Endothelial cell of umbilical vein (primary cell): ENCODE measurements around the gene ECM2. TPM values are rescaled to one million over a fixed set of nuclear protein-coding genes. Genes with fewer than 3 reads are reported as not detected.

Experiments
- BruUV-seq: library from RNA; stranded (reverse); fragments of 400-500 nt; replicated peaks from 2 replicates; lab custom pipeline; 2021; lab: Mats Ljungman, UMichigan
- CTCF ChIA-PET: fragments of 300-600, 350-600 bp; sonication (Branson Sonifier 250); formaldehyde crosslinking; loops from one replicate; lab custom pipeline; 2021; ENCODE audit warnings: antibody characterized with exemption, inconsistent platforms; lab: Charles Lee
- POLR2A ChIA-PET: fragments of 300-600, 350-600 bp; sonication (Branson Sonifier 250); formaldehyde crosslinking; loops from one replicate; lab custom pipeline; 2021; ENCODE audit warnings: antibody characterized with exemption, inconsistent platforms; lab: Charles Lee
- DNase-seq: peaks from one replicate; pipeline ENCODE4 v3.0.0-alpha.2; 2011; ENCODE audit warnings: low read depth, low spot score
- FAIRE-seq: peaks from 2 replicates; lab custom pipeline; 2011; peaks lifted over from hg19 to GRCh38; lab: Jason Lieb, UNC
- H2AFZ ChIP-seq: 2 replicates; pipeline ENCODE4 v1.6.0; 2012; ENCODE audit warnings: low read depth, low read length, control low read depth, inconsistent platforms
- H3K27ac ChIP-seq: 2 replicates; pipeline ENCODE4 v1.5.1; 2011; ENCODE audit warnings: low read depth, mild to moderate bottlenecking, control low read depth, low read length, moderate library complexity; ENCODE audit not compliant: insufficient read depth
- H3K27me3 ChIP-seq, 2 experiments: 2 replicates each; pipeline versions ENCODE4 v1.6.0 to v1.6.1; 2011; ENCODE audit warnings: low read length in 2 of 2, mixed read lengths in 1 of 2; ENCODE audit not compliant: control insufficient read depth in 2 of 2, insufficient read depth in 2 of 2
- H3K36me3 ChIP-seq, 2 experiments: 2 replicates in 1 of 2; 3 replicates in 1 of 2; pipeline ENCODE4 v1.5.1; 2011; ENCODE audit warnings: low read length in 2 of 2, mild to moderate bottlenecking in 1 of 2, moderate library complexity in 1 of 2; ENCODE audit not compliant: control insufficient read depth in 2 of 2, insufficient read depth in 2 of 2; ENCODE audit errors: extremely low read depth in 1 of 2
- H3K4me1 ChIP-seq: 3 replicates; pipeline ENCODE4 v1.5.1; 2011; ENCODE audit warnings: mild to moderate bottlenecking, low read length; ENCODE audit not compliant: control insufficient read depth, insufficient read depth; ENCODE audit errors: extremely low read depth
- H3K4me2 ChIP-seq: 2 replicates; pipeline ENCODE4 v1.6.1; 2011; ENCODE audit warnings: low read length, control low read depth, mixed read lengths; ENCODE audit not compliant: insufficient read depth
- H3K4me3 ChIP-seq, 3 experiments: fragments of 200-600 bp in 1 of 3; sonication (generic), shearing (Covaris generic) in 1 of 3; replicated peaks in 1 of 3; 2 replicates each; pipeline ENCODE4 v1.5.1; 2011 to 2016; ENCODE audit warnings: control low read depth in 3 of 3, low read length in 3 of 3, mild to moderate bottlenecking in 2 of 3, inconsistent platforms in 1 of 3, low read depth in 1 of 3, moderate library complexity in 1 of 3; ENCODE audit not compliant: insufficient read depth in 1 of 3
- H3K79me2 ChIP-seq: 2 replicates; pipeline ENCODE4 v1.6.0; 2012; ENCODE audit warnings: low read length, inconsistent platforms; ENCODE audit not compliant: control insufficient read depth, insufficient read depth
- H3K9ac ChIP-seq: replicated peaks from 2 replicates; pipeline ENCODE3; 2011; ENCODE audit warnings: low read length, control low read depth; ENCODE audit not compliant: insufficient read depth; ENCODE audit errors: extremely low read depth
- H3K9me1 ChIP-seq: replicated peaks from 3 replicates; pipeline ENCODE4 v1.6.0; 2011; ENCODE audit warnings: mild to moderate bottlenecking, low read length; ENCODE audit not compliant: control insufficient read depth, insufficient read depth; ENCODE audit errors: extremely low read depth
- H3K9me3 ChIP-seq: replicated peaks from 2 replicates; pipeline ENCODE4 v1.5.1; 2012; ENCODE audit warnings: low read length, inconsistent platforms; ENCODE audit not compliant: control insufficient read depth, insufficient read depth
- H4K20me1 ChIP-seq: replicated peaks from 2 replicates; pipeline ENCODE3; 2011; ENCODE audit warnings: mild to moderate bottlenecking, low read length; ENCODE audit not compliant: control insufficient read depth, insufficient read depth; ENCODE audit errors: extremely low read depth
- CTCF ChIP-seq, 2 donors: IDR thresholded peaks; 1 replicate in 1 of 2; 2 replicates in 1 of 2; pipeline ENCODE4 v1.5.1; 2011; ENCODE audit warnings: low read length in 2 of 2, mild to moderate bottlenecking in 2 of 2, moderate library complexity in 2 of 2, control low read depth in 1 of 2, inconsistent platforms in 1 of 2, low read depth in 1 of 2; ENCODE audit not compliant: insufficient read depth in 1 of 2; ENCODE audit errors: extremely low read depth in 1 of 2
- EZH2 ChIP-seq: IDR thresholded peaks from 2 replicates; pipeline ENCODE4 v1.6.1; 2012; ENCODE audit warnings: borderline replicate concordance, low read depth, mild to moderate bottlenecking, moderate library complexity, low read length, inconsistent platforms; ENCODE audit not compliant: severe bottlenecking
- GATA2 ChIP-seq: IDR thresholded peaks from 2 replicates; pipeline ENCODE4 v1.7.0; 2011; ENCODE audit warnings: low read depth, mild to moderate bottlenecking, moderate library complexity, mixed read lengths, low read length; ENCODE audit not compliant: insufficient read length, insufficient read depth
- JUN ChIP-seq: IDR thresholded peaks from 2 replicates; pipeline ENCODE4 v1.6.1; 2011; ENCODE audit warnings: borderline replicate concordance, low read depth; ENCODE audit not compliant: insufficient read length, insufficient read depth
- POLR2A ChIP-seq: IDR thresholded peaks from 2 replicates; pipeline ENCODE4 v1.6.1; 2012; ENCODE audit warnings: low read depth, mild to moderate bottlenecking, control low read depth, low read length
- POLR2AphosphoS5 ChIP-seq: IDR thresholded peaks from 2 replicates; pipeline ENCODE4 v1.6.1; 2012; ENCODE audit warnings: low read depth, mild to moderate bottlenecking, control low read depth, low read length, moderate library complexity; ENCODE audit not compliant: insufficient read depth
- dilution Hi-C: fragments of 300-500 bp; cut with MboI; formaldehyde crosslinking; loops from one replicate; pipeline ENCODE4 v1.15.0; 2019; ENCODE audit warnings: low sequenced_read_pairs; ENCODE audit not compliant: extremely low pct_ligation_motif_present
- intact Hi-C: fragments of 100-400 bp; cut with micrococcal nuclease; formaldehyde crosslinking; loops from one replicate; pipeline ENCODE4 v1.10.0; 2022
- polyA plus RNA-seq, 4 experiments: library from polyadenylated mRNA; depleted of rRNA in 3 of 4; stranded (reverse) in 3 of 4; unstranded in 1 of 4; fragments of >200 nt; gene quantifications; 2 replicates each; pipeline versions ENCODE4 v1.2.1 to v1.2.3, GENCODE V29; 2011 to 2012; ENCODE audit warnings: missing spikeins in 1 of 4
- total RNA-seq: library from RNA; stranded (reverse); gene quantifications from 2 replicates; pipeline ENCODE4 v1.2.3, GENCODE V29; 2021
- TF ChIP-seq, protein P1 (sequence below): IDR thresholded peaks from 2 replicates; pipeline ENCODE4 v1.6.1; 2011; ENCODE audit not compliant: insufficient read depth, insufficient read length

The ECM2 gene
- total and polyA plus RNA-seq, 2 donors (not counting 3 experiments of a cell fraction or from before 2014, with no cell fraction given) = 0.03 TPM; not detected in 1

- Histone ChIP-seq H3K9me1 (no peaks in the 10 kb centered on the region), H3K36me3 (no peaks in the 10 kb centered on the region), H3K4me1 (no peaks in the 10 kb centered on the region), H2AFZ (no peak overlapping the region), H3K4me3 (no peak overlapping the region), H3K4me2 (no peak overlapping the region), H4K20me1 (no peaks in the 10 kb centered on the region), H3K9me3 (no peaks in the 10 kb centered on the region), H3K9ac (no peak overlapping the region), H3K27ac (no peak overlapping the region), H3K79me2 (no peaks in the 10 kb centered on the region), H3K27me3 (no peaks in the 10 kb centered on the region)
- no peak for DNase-seq
- intact Hi-C loops (no loop called here), dilution Hi-C loops (no loop called here)
- CTCF ChIA-PET = no interaction called here
- no TSS peak for BruUV-seq
- POLR2A ChIA-PET = no interaction called here
- no peak for TF ChIP-seq GATA2
- TF ChIP-seq, protein P1, sequence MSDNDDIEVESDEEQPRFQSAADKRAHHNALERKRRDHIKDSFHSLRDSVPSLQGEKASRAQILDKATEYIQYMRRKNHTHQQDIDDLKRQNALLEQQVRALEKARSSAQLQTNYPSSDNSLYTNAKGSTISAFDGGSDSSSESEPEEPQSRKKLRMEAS = no peak
- TF ChIP-seq CTCF (IDR thresholded peaks at IDR 0.05; ENCODE audit: extremely low read depth in 1 of 2, insufficient read depth in 1 of 2, low read depth in 1 of 2, low read length in 2 of 2) = no peak
- no peak for TF ChIP-seq POLR2AphosphoS5
- TF ChIP-seq POLR2A = no peak
- no peak for TF ChIP-seq EZH2
- no peak for TF ChIP-seq JUN
- no peak for FAIRE-seq
These were observed 29.5 kb downstream of the ECM2 start for GRCh38 chr9:92506184-92506857.
